ENCODE measurements around the gene RPS23.

DNA sequence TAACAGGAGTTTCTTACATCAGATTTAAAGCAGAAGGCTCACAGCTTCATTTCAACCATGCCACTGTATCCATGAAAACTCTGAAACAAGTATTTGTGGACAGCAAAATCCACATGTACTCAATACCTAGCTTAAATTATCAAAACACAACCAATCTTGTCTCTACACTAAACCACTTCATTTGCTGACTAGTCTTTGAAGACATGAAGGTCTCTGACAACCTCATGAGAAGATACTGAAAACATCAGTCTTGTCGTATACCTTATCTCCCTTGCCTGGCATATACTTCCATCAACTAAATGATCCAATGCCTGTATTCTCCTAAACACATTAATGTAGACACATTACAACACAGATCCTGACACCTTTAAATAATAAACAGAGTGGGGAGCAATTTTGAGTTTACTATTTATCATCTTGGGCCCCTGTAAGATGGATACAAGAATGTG is 2.9 kb downstream of the RPS23 start:
- no peak for TF ChIP-seq POLR2AphosphoS5 (IDR thresholded peaks at IDR 0.05; ENCODE audit: insufficient read depth in 1 of 2, low read depth in 1 of 2)
- TF ChIP-seq, protein P1, sequence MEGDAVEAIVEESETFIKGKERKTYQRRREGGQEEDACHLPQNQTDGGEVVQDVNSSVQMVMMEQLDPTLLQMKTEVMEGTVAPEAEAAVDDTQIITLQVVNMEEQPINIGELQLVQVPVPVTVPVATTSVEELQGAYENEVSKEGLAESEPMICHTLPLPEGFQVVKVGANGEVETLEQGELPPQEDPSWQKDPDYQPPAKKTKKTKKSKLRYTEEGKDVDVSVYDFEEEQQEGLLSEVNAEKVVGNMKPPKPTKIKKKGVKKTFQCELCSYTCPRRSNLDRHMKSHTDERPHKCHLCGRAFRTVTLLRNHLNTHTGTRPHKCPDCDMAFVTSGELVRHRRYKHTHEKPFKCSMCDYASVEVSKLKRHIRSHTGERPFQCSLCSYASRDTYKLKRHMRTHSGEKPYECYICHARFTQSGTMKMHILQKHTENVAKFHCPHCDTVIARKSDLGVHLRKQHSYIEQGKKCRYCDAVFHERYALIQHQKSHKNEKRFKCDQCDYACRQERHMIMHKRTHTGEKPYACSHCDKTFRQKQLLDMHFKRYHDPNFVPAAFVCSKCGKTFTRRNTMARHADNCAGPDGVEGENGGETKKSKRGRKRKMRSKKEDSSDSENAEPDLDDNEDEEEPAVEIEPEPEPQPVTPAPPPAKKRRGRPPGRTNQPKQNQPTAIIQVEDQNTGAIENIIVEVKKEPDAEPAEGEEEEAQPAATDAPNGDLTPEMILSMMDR (IDR thresholded peaks at IDR 0.05): no peak
